Measurements from ENCODE around the gene HEATR9. TPM values are rescaled to one million over a fixed set of nuclear protein-coding genes. Genes with fewer than 3 reads are reported as not detected.

The HEATR9 gene
- total RNA-seq, 2 experiments from 2014 or later, result 0.38 to 0.70 TPM

DNA sequence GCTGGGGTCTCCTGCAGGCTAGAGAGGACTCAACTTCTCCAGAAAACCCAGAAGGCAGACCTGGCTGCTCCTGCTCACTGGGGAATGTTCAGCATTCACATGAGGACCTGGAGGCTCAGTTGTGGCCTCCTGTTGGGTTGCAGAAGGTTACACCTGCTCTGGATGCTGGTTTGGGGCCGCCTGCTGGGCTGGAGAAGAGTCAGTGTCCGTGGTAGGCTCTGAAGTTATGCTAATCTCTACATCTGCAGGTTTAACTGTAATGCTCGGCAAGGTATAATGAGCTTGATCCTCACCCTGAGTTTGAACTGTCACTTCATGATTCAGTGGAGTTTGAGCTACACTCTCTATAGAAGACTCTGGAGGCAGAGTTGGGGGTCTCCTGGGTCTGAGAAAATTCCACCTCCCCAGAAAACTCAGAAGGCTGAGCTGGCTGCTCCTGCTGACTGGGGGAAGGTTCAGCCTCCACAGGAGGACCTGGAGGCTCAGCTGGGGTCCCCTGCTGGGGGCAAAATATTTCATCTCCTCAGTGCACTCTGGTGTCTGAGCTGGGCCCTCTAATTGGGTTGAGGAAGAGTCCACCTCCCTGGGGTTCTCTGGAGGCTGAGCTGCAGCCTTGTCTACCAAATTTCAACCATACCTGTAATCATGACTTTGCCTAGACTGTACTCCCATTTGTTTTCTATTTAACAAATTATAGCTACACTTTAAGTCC, 38.4 kb upstream of the HEATR9 start:
- intact Hi-C loops (cut with micrococcal nuclease), result no loop called here
- no peak for ATAC-seq
- no peak overlapping the region for H3K27ac Mint-ChIP-seq
- H3K36me3 Mint-ChIP-seq (ENCODE audit: low read depth), result peaks cover 2% of the 10 kb centered on the region
- H3K27me3 Mint-ChIP-seq, result no peaks in the 10 kb centered on the region
- no peak overlapping the region for H3K4me3 Mint-ChIP-seq
- peaks cover 18% of the 10 kb centered on the region for H3K4me1 Mint-ChIP-seq (ENCODE audit: low read depth)
- ChIA-PET CTCF (interaction anchor here (0.6 to 1.5 kb wide), 8 partner anchors 8 to 315 kb away, joined by 3 to 4 read pairs (median 3); no protein-coding TSS in a partner anchor), POLR2A (interaction anchor here (1.0 kb wide), 1 partner anchor 10 kb away, joined by 3 read pairs; no protein-coding TSS in a partner anchor)
- H3K9me3 Mint-ChIP-seq, result no peaks in the 10 kb centered on the region
- DNase-seq, result no peak
- TF ChIP-seq, protein P1, sequence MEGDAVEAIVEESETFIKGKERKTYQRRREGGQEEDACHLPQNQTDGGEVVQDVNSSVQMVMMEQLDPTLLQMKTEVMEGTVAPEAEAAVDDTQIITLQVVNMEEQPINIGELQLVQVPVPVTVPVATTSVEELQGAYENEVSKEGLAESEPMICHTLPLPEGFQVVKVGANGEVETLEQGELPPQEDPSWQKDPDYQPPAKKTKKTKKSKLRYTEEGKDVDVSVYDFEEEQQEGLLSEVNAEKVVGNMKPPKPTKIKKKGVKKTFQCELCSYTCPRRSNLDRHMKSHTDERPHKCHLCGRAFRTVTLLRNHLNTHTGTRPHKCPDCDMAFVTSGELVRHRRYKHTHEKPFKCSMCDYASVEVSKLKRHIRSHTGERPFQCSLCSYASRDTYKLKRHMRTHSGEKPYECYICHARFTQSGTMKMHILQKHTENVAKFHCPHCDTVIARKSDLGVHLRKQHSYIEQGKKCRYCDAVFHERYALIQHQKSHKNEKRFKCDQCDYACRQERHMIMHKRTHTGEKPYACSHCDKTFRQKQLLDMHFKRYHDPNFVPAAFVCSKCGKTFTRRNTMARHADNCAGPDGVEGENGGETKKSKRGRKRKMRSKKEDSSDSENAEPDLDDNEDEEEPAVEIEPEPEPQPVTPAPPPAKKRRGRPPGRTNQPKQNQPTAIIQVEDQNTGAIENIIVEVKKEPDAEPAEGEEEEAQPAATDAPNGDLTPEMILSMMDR (IDR thresholded peaks at IDR 0.05), result no peak

- intact Hi-C loops (cut with micrococcal nuclease), result no loop called here
- ChIA-PET POLR2A (interaction anchor here (1.0 kb wide), 1 partner anchor 11 kb away, joined by 3 read pairs; no protein-coding TSS in a partner anchor), CTCF (interaction anchor here (0.8 to 1.5 kb wide), 5 partner anchors 9 to 59 kb away, joined by 3 to 4 read pairs (median 3); no protein-coding TSS in a partner anchor)
- Mint-ChIP-seq H3K27me3 (no peaks in the 10 kb centered on the region), H3K4me1 (ENCODE audit: low read depth) (peaks cover 21% of the 10 kb centered on the region), H3K9me3 (no peaks in the 10 kb centered on the region), H3K36me3 (ENCODE audit: low read depth) (peaks cover 2% of the 10 kb centered on the region), H3K27ac (no peak overlapping the region), H3K4me3 (no peak overlapping the region)
- TF ChIP-seq, protein P1 (IDR thresholded peaks at IDR 0.05), result no peak
- no peak for DNase-seq
- no peak for ATAC-seq
These were observed 37.7 kb upstream of the HEATR9 start for GRCh38 chr17:35906191-35906925.

GRCh38 chr17:35903451-35903850, 34.8 kb upstream of the HEATR9 start:
- Mint-ChIP-seq H3K36me3 (ENCODE audit: low read depth) (peaks cover 5% of the 10 kb centered on the region), H3K27ac (peak overlapping the region; percentile 47), H3K27me3 (no peaks in the 10 kb centered on the region), H3K4me3 (no peak overlapping the region), H3K4me1 (ENCODE audit: low read depth) (peaks cover 44% of the 10 kb centered on the region), H3K9me3 (no peaks in the 10 kb centered on the region)
- TF ChIP-seq, protein P1 (IDR thresholded peaks at IDR 0.05), result no peak
- POLR2A ChIA-PET, result interaction anchor here (1.2 to 17.7 kb wide), 3 partner anchors 10 to 26 kb away, joined by 3 to 239 read pairs (median 4); partner anchors contain the start of gene CCL5
- no peak for DNase-seq
- ATAC-seq, result no peak
- CTCF ChIA-PET, result interaction anchor here (1.1 kb wide), 1 partner anchor 66 kb away, joined by 3 read pairs; no protein-coding TSS in a partner anchor
- intact Hi-C loops (cut with micrococcal nuclease), result no loop called here

GRCh38 chr17:35901631-35902175, 33.0 kb upstream of the HEATR9 start:
- ATAC-seq (no peak), DNase-seq (no peak)
- TF ChIP-seq, protein P1 (IDR thresholded peaks at IDR 0.05), result no peak
- H3K4me3 Mint-ChIP-seq, result no peak overlapping the region
- CTCF ChIA-PET, result interaction anchor here (0.7 to 2.2 kb wide), 6 partner anchors 11 to 74 kb away, joined by 3 to 6 read pairs (median 4); partner anchors contain the start of gene CCL5
- intact Hi-C loops (cut with micrococcal nuclease), result no loop called here
- no peaks in the 10 kb centered on the region for H3K27me3 Mint-ChIP-seq
- peaks cover 49% of the 10 kb centered on the region for H3K4me1 Mint-ChIP-seq (ENCODE audit: low read depth)
- POLR2A ChIA-PET, result interaction anchor here (1.0 to 17.7 kb wide), 2 partner anchors 24 to 29 kb away, joined by 4 to 239 read pairs; partner anchors contain the start of genes CCL5 and RDM1
- H3K36me3 Mint-ChIP-seq (ENCODE audit: low read depth), result peaks cover 5% of the 10 kb centered on the region
- H3K27ac Mint-ChIP-seq, result peak overlapping the region; percentile 83
- no peaks in the 10 kb centered on the region for H3K9me3 Mint-ChIP-seq

Data from activated CD8-positive, alpha-beta T cell treated with anti-CD3 and anti-CD28 coated beads for 36 hours (primary cell).